GM23338 (cell line): ENCODE data around the gene ARID4A. TPM values are rescaled to one million over a fixed set of nuclear protein-coding genes. Genes with fewer than 3 reads are reported as not detected.
A peak's percentile ranks its signal among the peaks of the same experiment; 100 is the strongest.

Source experiments
- ATAC-seq: fragments of 200-7000 bp; cut with Tn5 transposase; 3 replicates; pipeline ENCODE4 v1.9.1; 2020
- DNase-seq: peaks from one replicate; pipeline ENCODE4 v3.0.0-alpha.2; 2015; ENCODE audit warnings: low spot score
- H2AFZ ChIP-seq: fragments of 200-600 bp; sonication (generic); 2 replicates; pipeline ENCODE4 v1.8.0; 2016; ENCODE audit warnings: antibody characterized with exemption, mild to moderate bottlenecking, moderate library complexity
- H3F3A ChIP-seq: fragments of 200-600 bp; sonication (generic); replicated peaks from 2 replicates; pipeline ENCODE4 v1.8.0; 2017; ENCODE audit warnings: antibody characterized with exemption, mixed run types, low read depth
- H3K27ac ChIP-seq: fragments of 200-600 bp; sonication (generic); 2 replicates; pipeline ENCODE4 v1.6.1; 2016; ENCODE audit warnings: low read depth
- H3K27me3 ChIP-seq: fragments of 200-600 bp; sonication (generic); 2 replicates; pipeline ENCODE4 v1.8.0; 2016; ENCODE audit warnings: mild to moderate bottlenecking, mixed run types, moderate library complexity; ENCODE audit not compliant: insufficient read depth
- H3K36me3 ChIP-seq: fragments of 200-600 bp; sonication (generic); 2 replicates; pipeline ENCODE4 v1.8.0; 2016; ENCODE audit warnings: mild to moderate bottlenecking; ENCODE audit not compliant: insufficient read depth
- H3K4me1 ChIP-seq: fragments of 200-600 bp; sonication (generic); 2 replicates; pipeline ENCODE4 v1.8.0; 2016; ENCODE audit warnings: mild to moderate bottlenecking, moderate library complexity; ENCODE audit not compliant: insufficient read depth
- H3K4me2 ChIP-seq: fragments of 200-600 bp; sonication (generic); 2 replicates; pipeline ENCODE4 v1.7.1; 2017; ENCODE audit warnings: mixed run types
- H3K4me3 ChIP-seq: fragments of 200-600 bp; sonication (generic); 2 replicates; pipeline ENCODE4 v1.6.1; 2016; ENCODE audit warnings: mixed run types
- H3K79me2 ChIP-seq: fragments of 200-600 bp; sonication (generic); replicated peaks from 2 replicates; pipeline ENCODE4 v1.8.0; 2017; ENCODE audit warnings: mild to moderate bottlenecking; ENCODE audit not compliant: insufficient read depth
- H3K9me2 ChIP-seq: fragments of 200-600 bp; sonication (generic); 2 replicates; pipeline ENCODE4 v1.8.0; 2017; ENCODE audit not compliant: insufficient read depth
- H4K20me1 ChIP-seq: fragments of 200-600 bp; sonication (generic); replicated peaks from 2 replicates; pipeline ENCODE4 v1.8.0; 2017; ENCODE audit warnings: mild to moderate bottlenecking; ENCODE audit not compliant: insufficient read depth
- H3K27ac Mint-ChIP-seq: 2 replicates; pipeline ENCODE4 v1.8.0; 2020; ENCODE audit warnings: inconsistent platforms, mild to moderate bottlenecking, moderate library complexity, mixed read lengths
- H3K27me3 Mint-ChIP-seq: 3 replicates; pipeline ENCODE4 v1.8.0; 2022; ENCODE audit warnings: low read depth, mild to moderate bottlenecking, moderate library complexity, mixed read lengths, inconsistent platforms; ENCODE audit not compliant: insufficient read depth, poor library complexity
- H3K36me3 Mint-ChIP-seq: 3 replicates; pipeline ENCODE4 v1.8.0; 2021; ENCODE audit warnings: low read depth, mild to moderate bottlenecking, inconsistent platforms, moderate library complexity, mixed read lengths
- H3K4me1 Mint-ChIP-seq: 3 replicates; pipeline ENCODE4 v1.8.0; 2020; ENCODE audit warnings: mild to moderate bottlenecking, inconsistent platforms, mixed read lengths
- H3K4me3 Mint-ChIP-seq: 3 replicates; pipeline ENCODE4 v1.8.0; 2021; ENCODE audit warnings: moderate library complexity, mild to moderate bottlenecking, inconsistent platforms, mixed read lengths
- H3K9me3 Mint-ChIP-seq: 3 replicates; pipeline ENCODE4 v1.8.0; 2020; ENCODE audit warnings: moderate library complexity, mild to moderate bottlenecking, inconsistent platforms, mixed read lengths
- CREB1 ChIP-seq: fragments of 250-450 bp; sonication (Bioruptor Pico); IDR thresholded peaks from 2 replicates; pipeline ENCODE4 v1.5.0; 2020; ENCODE audit warnings: low read depth, mild to moderate bottlenecking, moderate library complexity
- EZH2 ChIP-seq: fragments of 200-600 bp; sonication (generic); IDR thresholded peaks from one replicate; pipeline ENCODE4 v1.8.0; 2017; ENCODE audit warnings: antibody characterized with exemption, mild to moderate bottlenecking, low read depth; ENCODE audit not compliant: unreplicated experiment
- EZH2phosphoT487 ChIP-seq: fragments of 200-600 bp; sonication (generic); IDR thresholded peaks from one replicate; pipeline ENCODE4 v1.8.1; 2018; ENCODE audit warnings: antibody characterized with exemption; ENCODE audit not compliant: unreplicated experiment
- JUNB ChIP-seq: IDR thresholded peaks from one replicate; pipeline ENCODE4 v1.6.1; 2016; ENCODE audit warnings: antibody characterized with exemption; ENCODE audit not compliant: unreplicated experiment
- NANOG ChIP-seq: IDR thresholded peaks from 2 replicates; pipeline ENCODE4 v1.6.1; 2016; ENCODE audit warnings: antibody characterized with exemption, borderline replicate concordance
- POLR2AphosphoS5 ChIP-seq: IDR thresholded peaks from 2 replicates; pipeline ENCODE4 v1.6.1; 2016; ENCODE audit warnings: antibody characterized with exemption, low read depth
- REST ChIP-seq: IDR thresholded peaks from one replicate; pipeline ENCODE4 v1.6.1; 2018; ENCODE audit warnings: antibody characterized with exemption; ENCODE audit not compliant: unreplicated experiment
- STAT1 ChIP-seq: IDR thresholded peaks from one replicate; pipeline ENCODE4 v1.6.1; 2016; ENCODE audit warnings: antibody characterized with exemption; ENCODE audit not compliant: unreplicated experiment
- ZNF114 ChIP-seq: fragments of 250-450 bp; sonication (Bioruptor Pico); IDR thresholded peaks from 2 replicates; pipeline ENCODE4 v1.5.0; 2020; ENCODE audit warnings: mild to moderate bottlenecking, moderate library complexity
- polyA plus RNA-seq: library from polyadenylated mRNA; unstranded; fragments of >200 nt; fragmentation: Nextera tagmentation; extraction: Ambion mirVana; gene quantifications from 2 replicates; pipeline ENCODE4 v1.2.1, GENCODE V29; 2016
- total RNA-seq: library from RNA; depleted of rRNA; stranded (reverse); fragments of >200 nt; shearing (Covaris generic); gene quantifications from 2 replicates; pipeline ENCODE4 v1.2.3, GENCODE V29; 2014
- TF ChIP-seq, protein P1 (sequence below), 2 experiments: fragments of 200-600 bp in 1 of 2; sonication (generic) in 1 of 2; conservative IDR thresholded peaks; 2 replicates each; pipeline versions ENCODE4 v1.5.1 to v1.6.1; 2016 to 2017; ENCODE audit warnings: antibody characterized with exemption in 2 of 2, low read depth in 2 of 2, mild to moderate bottlenecking in 2 of 2, moderate library complexity in 1 of 2

ARID4A gene
- total and polyA plus RNA-seq, 2 experiments from 2014 or later: 9.1 to 25.4 TPM

- no peak overlapping the region for H3K4me2 ChIP-seq
- no peak overlapping the region for H3K27ac Mint-ChIP-seq
- H4K20me1 ChIP-seq: peaks cover 19% of the 10 kb centered on the region
- peak overlapping the region; percentile 71 for H3K27ac ChIP-seq
- H3K27me3 Mint-ChIP-seq: peaks cover 3% of the 10 kb centered on the region
- H3K9me3 Mint-ChIP-seq: no peaks in the 10 kb centered on the region
- H3K4me1 ChIP-seq: no peaks in the 10 kb centered on the region
- H3K4me3 ChIP-seq: no peak overlapping the region
- DNase-seq (peak; percentile 24), ATAC-seq (peak; percentile 43; the same call in 2 of the 3 replicates)
- peaks cover 43% of the 10 kb centered on the region; the same call in 1 of the 2 replicates for H3K36me3 ChIP-seq
- no peak overlapping the region for H3K4me3 Mint-ChIP-seq
- H3K79me2 ChIP-seq: peaks cover 45% of the 10 kb centered on the region
- no peak overlapping the region for H2AFZ ChIP-seq
- peaks cover 68% of the 10 kb centered on the region for H3K36me3 Mint-ChIP-seq
- peaks cover 17% of the 10 kb centered on the region for H3F3A ChIP-seq
- no peak for TF ChIP-seq REST
- TF ChIP-seq, protein P1, sequence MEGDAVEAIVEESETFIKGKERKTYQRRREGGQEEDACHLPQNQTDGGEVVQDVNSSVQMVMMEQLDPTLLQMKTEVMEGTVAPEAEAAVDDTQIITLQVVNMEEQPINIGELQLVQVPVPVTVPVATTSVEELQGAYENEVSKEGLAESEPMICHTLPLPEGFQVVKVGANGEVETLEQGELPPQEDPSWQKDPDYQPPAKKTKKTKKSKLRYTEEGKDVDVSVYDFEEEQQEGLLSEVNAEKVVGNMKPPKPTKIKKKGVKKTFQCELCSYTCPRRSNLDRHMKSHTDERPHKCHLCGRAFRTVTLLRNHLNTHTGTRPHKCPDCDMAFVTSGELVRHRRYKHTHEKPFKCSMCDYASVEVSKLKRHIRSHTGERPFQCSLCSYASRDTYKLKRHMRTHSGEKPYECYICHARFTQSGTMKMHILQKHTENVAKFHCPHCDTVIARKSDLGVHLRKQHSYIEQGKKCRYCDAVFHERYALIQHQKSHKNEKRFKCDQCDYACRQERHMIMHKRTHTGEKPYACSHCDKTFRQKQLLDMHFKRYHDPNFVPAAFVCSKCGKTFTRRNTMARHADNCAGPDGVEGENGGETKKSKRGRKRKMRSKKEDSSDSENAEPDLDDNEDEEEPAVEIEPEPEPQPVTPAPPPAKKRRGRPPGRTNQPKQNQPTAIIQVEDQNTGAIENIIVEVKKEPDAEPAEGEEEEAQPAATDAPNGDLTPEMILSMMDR (conservative IDR thresholded peaks at IDR 0.05; ENCODE audit: low read depth in 2 of 2): peak; percentile 31 to 41
- no peaks in the 10 kb centered on the region for H3K27me3 ChIP-seq
- H3K4me1 Mint-ChIP-seq: no peaks in the 10 kb centered on the region
- H3K9me2 ChIP-seq: no peaks in the 10 kb centered on the region
Measured at GRCh38 chr14:58272588-58273372, 25.6 kb upstream of the ARID4A start.

DNA sequence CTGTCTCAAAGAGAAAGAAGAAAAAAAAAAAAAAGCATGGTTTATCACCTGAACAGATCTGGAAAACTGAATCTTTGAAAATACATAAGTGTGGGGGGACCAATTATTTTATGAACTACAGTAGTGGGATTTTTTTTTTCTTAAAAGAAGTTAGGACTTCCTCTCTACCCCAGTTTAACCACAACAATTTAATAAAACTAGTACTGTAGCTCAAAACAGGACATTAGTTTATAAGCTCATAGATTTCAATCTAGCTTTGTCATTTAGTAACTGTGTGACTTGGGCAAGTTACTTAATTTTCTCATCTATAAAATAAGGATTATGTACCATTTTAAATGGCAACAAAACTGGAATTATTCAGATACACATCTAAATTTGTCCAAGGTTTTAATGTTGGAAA lies 23.5 kb upstream of the ARID4A start:
- Histone ChIP-seq H2AFZ (no peak overlapping the region), H3F3A (peaks cover 8% of the 10 kb centered on the region), H4K20me1 (peaks cover 17% of the 10 kb centered on the region; the same call in 1 of the 2 replicates), H3K27me3 (no peaks in the 10 kb centered on the region), H3K4me1 (no peaks in the 10 kb centered on the region), H3K9me2 (no peaks in the 10 kb centered on the region), H3K27ac (peak overlapping the region; percentile 41), H3K79me2 (peaks cover 66% of the 10 kb centered on the region), H3K36me3 (peaks cover 29% of the 10 kb centered on the region; the same call in 1 of the 2 replicates), H3K4me3 (no peak overlapping the region), H3K4me2 (no peak overlapping the region)
- peaks cover 60% of the 10 kb centered on the region for H3K36me3 Mint-ChIP-seq
- DNase-seq: no peak
- H3K27me3 Mint-ChIP-seq: peaks cover under 1% of the 10 kb centered on the region
- H3K4me3 Mint-ChIP-seq: no peak overlapping the region
- ATAC-seq: no peak
- no peaks in the 10 kb centered on the region for H3K9me3 Mint-ChIP-seq
- no peaks in the 10 kb centered on the region for H3K4me1 Mint-ChIP-seq
- no peak overlapping the region; the same call in 1 of the 2 replicates for H3K27ac Mint-ChIP-seq
- TF ChIP-seq NANOG (no peak), JUNB (no peak), CREB1 (CRISPR knock-in tag) (no peak), EZH2 (no peak), POLR2AphosphoS5 (no peak), REST (no peak), STAT1 (no peak), EZH2phosphoT487 (no peak), ZNF114 (CRISPR knock-in tag) (no peak)
- TF ChIP-seq, protein P1 (conservative IDR thresholded peaks at IDR 0.05; ENCODE audit: low read depth in 2 of 2): no peak
